Spleen (tissue), 7 donors: ENCODE measurements around the gene CD82.

ENCODE experiments used
- POLR2A ChIP-seq, 3 donors: fragments of 450-650 bp; IDR thresholded peaks; one replicate each; pipeline ENCODE4 v1.5.1; 2017; ENCODE audit warnings: antibody characterized with exemption in 3 of 3, mild to moderate bottlenecking in 1 of 3
- TF ChIP-seq, protein P1 (sequence below), 11 experiments: fragments of 200-600 bp in 7 of 11; fragments of 450-650 bp in 4 of 11; sonication (generic) in 4 of 11; IDR thresholded peaks in 8 of 11; conservative IDR thresholded peaks in 3 of 11; 1 replicate in 7 of 11; 2 replicates in 4 of 11; pipeline versions ENCODE4 v1.4.0 to v1.8.0; 2016 to 2021; ENCODE audit warnings: antibody characterized with exemption in 11 of 11, inconsistent platforms in 4 of 11, mild to moderate bottlenecking in 1 of 11
- donor health status: DM: no; HTN: no; CAD: no; lungs with moderate emphysema.
- donor health status: DM: no; HTN: no; CAD: no.
- donor health status: DM: no; HTN: no; CAD: no.

GRCh38 chr11:44611687-44612434 lies 46.4 kb downstream of the CD82 start:
- TF ChIP-seq, protein P1, sequence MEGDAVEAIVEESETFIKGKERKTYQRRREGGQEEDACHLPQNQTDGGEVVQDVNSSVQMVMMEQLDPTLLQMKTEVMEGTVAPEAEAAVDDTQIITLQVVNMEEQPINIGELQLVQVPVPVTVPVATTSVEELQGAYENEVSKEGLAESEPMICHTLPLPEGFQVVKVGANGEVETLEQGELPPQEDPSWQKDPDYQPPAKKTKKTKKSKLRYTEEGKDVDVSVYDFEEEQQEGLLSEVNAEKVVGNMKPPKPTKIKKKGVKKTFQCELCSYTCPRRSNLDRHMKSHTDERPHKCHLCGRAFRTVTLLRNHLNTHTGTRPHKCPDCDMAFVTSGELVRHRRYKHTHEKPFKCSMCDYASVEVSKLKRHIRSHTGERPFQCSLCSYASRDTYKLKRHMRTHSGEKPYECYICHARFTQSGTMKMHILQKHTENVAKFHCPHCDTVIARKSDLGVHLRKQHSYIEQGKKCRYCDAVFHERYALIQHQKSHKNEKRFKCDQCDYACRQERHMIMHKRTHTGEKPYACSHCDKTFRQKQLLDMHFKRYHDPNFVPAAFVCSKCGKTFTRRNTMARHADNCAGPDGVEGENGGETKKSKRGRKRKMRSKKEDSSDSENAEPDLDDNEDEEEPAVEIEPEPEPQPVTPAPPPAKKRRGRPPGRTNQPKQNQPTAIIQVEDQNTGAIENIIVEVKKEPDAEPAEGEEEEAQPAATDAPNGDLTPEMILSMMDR (IDR thresholded peaks at IDR 0.05 in 8 of 11, conservative IDR thresholded peaks at IDR 0.05 in 3 of 11): no peak
- TF ChIP-seq POLR2A (IDR thresholded peaks at IDR 0.05): no peak
